PFSK-1 (cell line): Measurements from ENCODE around the gene PPIE.

Experiments
- FOXP2 ChIP-seq: optimal IDR thresholded peaks from 2 replicates; pipeline ENCODE3; 2011; ENCODE audit warnings: borderline replicate concordance, control low read depth, inconsistent platforms; ENCODE audit not compliant: insufficient read depth; ENCODE audit errors: extremely low read length, extremely low read depth
- POLR2AphosphoS5 ChIP-seq: IDR thresholded peaks from 2 replicates; pipeline ENCODE4 v1.6.1; 2012; ENCODE audit warnings: low read depth, mild to moderate bottlenecking, control low read depth, low read length, moderate library complexity
- SIN3A ChIP-seq: IDR thresholded peaks from 2 replicates; pipeline ENCODE4 v1.6.1; 2012; ENCODE audit warnings: mild to moderate bottlenecking, low read length, moderate library complexity, borderline replicate concordance; ENCODE audit not compliant: insufficient read depth
- TAF1 ChIP-seq: IDR thresholded peaks from 2 replicates; pipeline ENCODE4 v1.6.1; 2012; ENCODE audit warnings: low read length, control low read depth, borderline replicate concordance; ENCODE audit not compliant: insufficient read depth
- TF ChIP-seq, protein P1 (sequence below), 2 experiments: IDR thresholded peaks; 2 replicates each; pipeline versions ENCODE4 v1.6.1 to v1.8.0; 2011 to 2012; ENCODE audit warnings: low read depth in 2 of 2, low read length in 2 of 2, control low read depth in 1 of 2, inconsistent platforms in 1 of 2, mild to moderate bottlenecking in 1 of 2, moderate library complexity in 1 of 2; ENCODE audit not compliant: insufficient read depth in 1 of 2

DNA sequence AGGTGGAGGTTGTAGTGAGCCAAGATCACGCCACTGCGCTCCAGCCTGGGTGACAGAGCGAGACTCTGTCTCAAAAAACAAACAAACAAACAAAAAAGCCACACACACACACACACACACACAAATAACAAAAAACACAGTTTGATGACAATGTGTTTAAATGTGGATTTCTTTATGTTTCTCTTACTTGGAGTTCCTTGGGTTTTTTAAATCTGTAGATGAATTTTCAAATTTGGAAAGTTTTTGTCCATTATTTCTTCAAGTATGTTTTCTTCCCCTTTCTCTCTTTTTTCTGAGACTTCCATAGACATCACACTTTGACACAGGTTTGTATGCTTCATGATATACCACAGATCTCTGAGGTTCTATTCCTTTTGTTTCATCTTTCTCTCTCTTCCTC, 12.1 kb upstream of the PPIE start:
- no peak for TF ChIP-seq POLR2AphosphoS5
- TF ChIP-seq, protein P1, sequence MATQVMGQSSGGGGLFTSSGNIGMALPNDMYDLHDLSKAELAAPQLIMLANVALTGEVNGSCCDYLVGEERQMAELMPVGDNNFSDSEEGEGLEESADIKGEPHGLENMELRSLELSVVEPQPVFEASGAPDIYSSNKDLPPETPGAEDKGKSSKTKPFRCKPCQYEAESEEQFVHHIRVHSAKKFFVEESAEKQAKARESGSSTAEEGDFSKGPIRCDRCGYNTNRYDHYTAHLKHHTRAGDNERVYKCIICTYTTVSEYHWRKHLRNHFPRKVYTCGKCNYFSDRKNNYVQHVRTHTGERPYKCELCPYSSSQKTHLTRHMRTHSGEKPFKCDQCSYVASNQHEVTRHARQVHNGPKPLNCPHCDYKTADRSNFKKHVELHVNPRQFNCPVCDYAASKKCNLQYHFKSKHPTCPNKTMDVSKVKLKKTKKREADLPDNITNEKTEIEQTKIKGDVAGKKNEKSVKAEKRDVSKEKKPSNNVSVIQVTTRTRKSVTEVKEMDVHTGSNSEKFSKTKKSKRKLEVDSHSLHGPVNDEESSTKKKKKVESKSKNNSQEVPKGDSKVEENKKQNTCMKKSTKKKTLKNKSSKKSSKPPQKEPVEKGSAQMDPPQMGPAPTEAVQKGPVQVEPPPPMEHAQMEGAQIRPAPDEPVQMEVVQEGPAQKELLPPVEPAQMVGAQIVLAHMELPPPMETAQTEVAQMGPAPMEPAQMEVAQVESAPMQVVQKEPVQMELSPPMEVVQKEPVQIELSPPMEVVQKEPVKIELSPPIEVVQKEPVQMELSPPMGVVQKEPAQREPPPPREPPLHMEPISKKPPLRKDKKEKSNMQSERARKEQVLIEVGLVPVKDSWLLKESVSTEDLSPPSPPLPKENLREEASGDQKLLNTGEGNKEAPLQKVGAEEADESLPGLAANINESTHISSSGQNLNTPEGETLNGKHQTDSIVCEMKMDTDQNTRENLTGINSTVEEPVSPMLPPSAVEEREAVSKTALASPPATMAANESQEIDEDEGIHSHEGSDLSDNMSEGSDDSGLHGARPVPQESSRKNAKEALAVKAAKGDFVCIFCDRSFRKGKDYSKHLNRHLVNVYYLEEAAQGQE (IDR thresholded peaks at IDR 0.05; ENCODE audit: insufficient read depth in 1 of 2, low read depth in 2 of 2, low read length in 2 of 2): no peak
- no peak for TF ChIP-seq TAF1
- no peak for TF ChIP-seq SIN3A
- TF ChIP-seq FOXP2: no peak
